ENCODE data around the gene HIF1AN.

DNA sequence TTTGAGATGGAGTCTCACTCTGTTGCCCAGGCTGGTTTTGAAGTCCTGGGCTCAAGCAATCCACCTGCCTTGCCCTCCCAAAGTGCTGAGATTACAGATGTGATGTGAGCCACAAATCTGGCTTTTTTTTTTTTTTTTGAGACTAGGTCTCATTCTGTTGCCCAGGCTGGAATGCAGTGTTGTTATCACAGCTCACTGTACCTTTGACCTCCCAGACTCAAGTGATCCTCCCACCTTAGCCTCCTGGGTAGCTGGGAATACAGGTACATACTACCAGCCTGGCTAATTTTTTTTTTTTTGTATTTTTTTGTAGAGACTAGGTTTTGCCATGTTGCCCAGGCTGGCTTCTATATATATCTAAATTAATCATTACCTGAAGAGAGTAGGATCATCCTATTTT is 62.4 kb downstream of the HIF1AN start:
- TF ChIP-seq CTCF (IDR thresholded peaks at IDR 0.05) (no peak), ETV6 (CRISPR knock-in tag; IDR thresholded peaks at IDR 0.05) (no peak)
- TF ChIP-seq, protein P1, sequence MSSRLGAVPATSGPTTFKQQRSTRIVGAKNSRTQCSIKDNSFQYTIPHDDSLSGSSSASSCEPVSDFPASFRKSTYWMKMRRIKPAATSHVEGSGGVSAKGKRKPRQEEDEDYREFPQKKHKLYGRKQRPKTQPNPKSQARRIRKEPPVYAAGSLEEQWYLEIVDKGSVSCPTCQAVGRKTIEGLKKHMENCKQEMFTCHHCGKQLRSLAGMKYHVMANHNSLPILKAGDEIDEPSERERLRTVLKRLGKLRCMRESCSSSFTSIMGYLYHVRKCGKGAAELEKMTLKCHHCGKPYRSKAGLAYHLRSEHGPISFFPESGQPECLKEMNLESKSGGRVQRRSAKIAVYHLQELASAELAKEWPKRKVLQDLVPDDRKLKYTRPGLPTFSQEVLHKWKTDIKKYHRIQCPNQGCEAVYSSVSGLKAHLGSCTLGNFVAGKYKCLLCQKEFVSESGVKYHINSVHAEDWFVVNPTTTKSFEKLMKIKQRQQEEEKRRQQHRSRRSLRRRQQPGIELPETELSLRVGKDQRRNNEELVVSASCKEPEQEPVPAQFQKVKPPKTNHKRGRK (CRISPR knock-in tag; IDR thresholded peaks at IDR 0.05; ENCODE audit: borderline replicate concordance) = no peak
